Hepatocyte (in vitro differentiated cells): ENCODE results near the gene HPGD. TPM values are rescaled to one million over a fixed set of nuclear protein-coding genes. Genes with fewer than 3 reads are reported as not detected.

Experiments used
- DNase-seq: peaks from one replicate; pipeline ENCODE4 v3.0.0-alpha.2; 2016; ENCODE audit warnings: low spot score
- H2AFZ ChIP-seq: fragments of 200-600 bp; sonication (generic); 2 replicates; pipeline ENCODE4 v1.6.0; 2016; ENCODE audit warnings: antibody characterized with exemption, mild to moderate bottlenecking
- H3K27ac ChIP-seq: fragments of 200-600 bp; sonication (generic); 2 replicates; pipeline ENCODE4 v1.5.1; 2016; ENCODE audit warnings: mild to moderate bottlenecking
- H3K27me3 ChIP-seq: fragments of 200-600 bp; sonication (generic); 2 replicates; pipeline ENCODE4 v1.6.1; 2016
- H3K36me3 ChIP-seq: fragments of 200-600 bp; sonication (generic); replicated peaks from 2 replicates; pipeline ENCODE4 v1.5.1; 2016; ENCODE audit warnings: low read depth; ENCODE audit not compliant: insufficient read depth
- H3K4me1 ChIP-seq: fragments of 200-600 bp; sonication (generic); 2 replicates; pipeline ENCODE4 v1.5.1; 2016; ENCODE audit warnings: mild to moderate bottlenecking, moderate library complexity; ENCODE audit not compliant: insufficient read depth
- H3K4me2 ChIP-seq: fragments of 200-600 bp; sonication (generic); 2 replicates; pipeline ENCODE4 v1.6.0; 2016
- H3K4me3 ChIP-seq: fragments of 200-600 bp; sonication (generic); 2 replicates; pipeline ENCODE4 v1.5.1; 2016; ENCODE audit warnings: mild to moderate bottlenecking
- H3K79me2 ChIP-seq: fragments of 200-600 bp; sonication (generic); 2 replicates; pipeline ENCODE4 v1.6.0; 2017; ENCODE audit warnings: mild to moderate bottlenecking
- H3K9me2 ChIP-seq: fragments of 200-600 bp; sonication (generic); replicated peaks from 2 replicates; pipeline ENCODE4 v1.6.0; 2017; ENCODE audit warnings: mild to moderate bottlenecking; ENCODE audit not compliant: insufficient read depth
- H3K9me3 ChIP-seq: fragments of 200-600 bp; sonication (generic); 2 replicates; pipeline ENCODE4 v1.5.1; 2016; ENCODE audit warnings: low read depth, mild to moderate bottlenecking
- H4K20me1 ChIP-seq: fragments of 200-600 bp; sonication (generic); 2 replicates; pipeline ENCODE4 v1.6.0; 2016; ENCODE audit warnings: mild to moderate bottlenecking; ENCODE audit not compliant: insufficient read depth, poor library complexity, severe bottlenecking
- EZH2 ChIP-seq: fragments of 200-600 bp; sonication (generic); IDR thresholded peaks from 2 replicates; pipeline ENCODE4 v1.6.1; 2016; ENCODE audit warnings: antibody characterized with exemption, mild to moderate bottlenecking, borderline replicate concordance
- EZH2phosphoT487 ChIP-seq: fragments of 200-600 bp; sonication (generic); IDR thresholded peaks from one replicate; pipeline ENCODE4 v1.6.1; 2018; ENCODE audit warnings: antibody characterized with exemption, mild to moderate bottlenecking, low read depth, moderate library complexity; ENCODE audit not compliant: unreplicated experiment, severe bottlenecking
- WGBS: methylation state at CpG from one replicate; pipeline ENCODE4 v1.1.6; 2016; ENCODE audit warnings: low lambda C conversion rate; ENCODE audit errors: missing lambda C conversion rate; 5-methylcytosine and 5-hydroxymethylcytosine counted together
- polyA plus RNA-seq: library from polyadenylated mRNA; unstranded; fragments of >200 nt; fragmentation: Nextera tagmentation; extraction: Ambion mirVana; gene quantifications from 2 replicates; pipeline ENCODE4 v1.2.1, GENCODE V29; 2016
- total RNA-seq: library from RNA; depleted of rRNA; stranded (reverse); fragments of >200 nt; gene quantifications from 2 replicates; pipeline ENCODE4 v1.2.3, GENCODE V29; 2014
- TF ChIP-seq, protein P1 (sequence below): fragments of 200-600 bp; sonication (generic); IDR thresholded peaks from 2 replicates; pipeline ENCODE4 v1.5.1; 2016; ENCODE audit warnings: antibody characterized with exemption, mild to moderate bottlenecking; ENCODE audit not compliant: poor library complexity

HPGD gene
- total and polyA plus RNA-seq, 2 experiments from 2014 or later = 76.9 to 129 TPM

DNA sequence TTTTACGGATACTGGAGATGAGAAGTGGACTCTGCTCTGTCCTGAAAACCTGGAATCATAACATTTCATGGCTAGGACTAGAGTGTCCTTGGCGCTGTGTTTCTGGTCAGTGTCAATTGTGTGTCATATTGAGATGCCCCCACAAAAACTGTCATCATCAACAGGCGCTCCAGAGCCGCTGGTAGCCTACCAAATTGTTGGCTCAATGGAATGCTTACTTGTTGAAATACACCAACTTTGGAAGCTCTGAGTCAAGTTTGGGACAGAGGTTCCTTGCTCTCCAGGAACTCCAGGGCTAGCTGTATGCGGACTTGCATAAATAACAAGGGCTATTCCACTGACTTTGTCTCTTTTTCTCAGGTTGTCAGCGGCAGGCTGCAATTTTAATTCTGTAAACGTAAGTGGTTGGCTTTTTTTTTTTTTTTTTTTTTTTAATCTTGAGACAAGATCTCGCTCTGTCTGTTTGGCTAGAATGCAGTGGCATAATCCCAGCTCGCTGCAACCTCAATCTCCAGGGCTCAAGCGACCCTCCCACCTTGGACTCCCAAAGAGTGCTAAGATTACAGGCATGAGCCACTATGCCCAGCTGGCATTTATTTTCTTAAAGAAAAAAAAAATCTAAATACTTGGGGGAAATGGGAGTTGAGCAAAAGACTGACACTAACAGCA is 871 bp upstream of the HPGD start:
- Histone ChIP-seq H3K4me1 (peaks cover 8% of the 10 kb centered on the region), H3K36me3 (no peaks in the 10 kb centered on the region), H3K27me3 (no peaks in the 10 kb centered on the region), H3K9me2 (no peaks in the 10 kb centered on the region), H3K79me2 (peaks cover 6% of the 10 kb centered on the region), H3K4me2 (peak overlapping the region; percentile 84), H3K9me3 (no peaks in the 10 kb centered on the region), H2AFZ (peak overlapping the region; percentile 71), H3K4me3 (peak overlapping the region; percentile 57), H4K20me1 (no peaks in the 10 kb centered on the region), H3K27ac (peak overlapping the region; percentile 65)
- no peak for DNase-seq
- 17% methylated on average over 10 of the region's 10 CpGs for WGBS
- TF ChIP-seq, protein P1, sequence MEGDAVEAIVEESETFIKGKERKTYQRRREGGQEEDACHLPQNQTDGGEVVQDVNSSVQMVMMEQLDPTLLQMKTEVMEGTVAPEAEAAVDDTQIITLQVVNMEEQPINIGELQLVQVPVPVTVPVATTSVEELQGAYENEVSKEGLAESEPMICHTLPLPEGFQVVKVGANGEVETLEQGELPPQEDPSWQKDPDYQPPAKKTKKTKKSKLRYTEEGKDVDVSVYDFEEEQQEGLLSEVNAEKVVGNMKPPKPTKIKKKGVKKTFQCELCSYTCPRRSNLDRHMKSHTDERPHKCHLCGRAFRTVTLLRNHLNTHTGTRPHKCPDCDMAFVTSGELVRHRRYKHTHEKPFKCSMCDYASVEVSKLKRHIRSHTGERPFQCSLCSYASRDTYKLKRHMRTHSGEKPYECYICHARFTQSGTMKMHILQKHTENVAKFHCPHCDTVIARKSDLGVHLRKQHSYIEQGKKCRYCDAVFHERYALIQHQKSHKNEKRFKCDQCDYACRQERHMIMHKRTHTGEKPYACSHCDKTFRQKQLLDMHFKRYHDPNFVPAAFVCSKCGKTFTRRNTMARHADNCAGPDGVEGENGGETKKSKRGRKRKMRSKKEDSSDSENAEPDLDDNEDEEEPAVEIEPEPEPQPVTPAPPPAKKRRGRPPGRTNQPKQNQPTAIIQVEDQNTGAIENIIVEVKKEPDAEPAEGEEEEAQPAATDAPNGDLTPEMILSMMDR = no peak
- TF ChIP-seq EZH2 = no peak
- no peak for TF ChIP-seq EZH2phosphoT487

DNA sequence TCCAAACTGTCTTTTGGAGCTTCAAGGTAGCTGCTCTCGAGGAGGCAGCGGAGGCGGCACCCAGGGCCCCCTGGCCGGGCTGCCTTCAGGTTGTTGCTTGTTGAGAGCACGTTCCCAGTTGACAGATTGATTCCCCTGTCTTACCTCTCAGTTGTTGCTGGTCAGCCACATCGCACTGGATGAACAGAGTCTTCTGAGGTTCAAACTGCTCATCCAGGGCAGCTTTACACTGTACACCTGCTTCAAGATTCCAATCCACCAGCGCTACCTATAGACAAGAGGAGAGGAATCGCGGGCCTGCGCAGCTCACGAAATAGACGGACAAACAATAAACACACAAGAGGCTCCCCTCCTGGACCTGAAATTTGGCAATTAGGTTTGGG is 497 bp downstream of the HPGD start:
- Histone ChIP-seq H3K79me2 (peaks cover 6% of the 10 kb centered on the region), H4K20me1 (no peaks in the 10 kb centered on the region), H3K4me1 (peaks cover 8% of the 10 kb centered on the region), H3K4me3 (peak overlapping the region; percentile 57), H3K9me2 (no peaks in the 10 kb centered on the region), H3K27me3 (no peaks in the 10 kb centered on the region), H3K4me2 (peak overlapping the region; percentile 84), H3K9me3 (no peaks in the 10 kb centered on the region), H2AFZ (peak overlapping the region; percentile 71), H3K36me3 (no peaks in the 10 kb centered on the region), H3K27ac (peak overlapping the region; percentile 65)
- peak; percentile 60 for DNase-seq
- WGBS = 4% methylated on average over 11 of the region's 12 CpGs
- TF ChIP-seq EZH2 (no peak), EZH2phosphoT487 (no peak)
- TF ChIP-seq, protein P1 = peak; percentile 23

DNA sequence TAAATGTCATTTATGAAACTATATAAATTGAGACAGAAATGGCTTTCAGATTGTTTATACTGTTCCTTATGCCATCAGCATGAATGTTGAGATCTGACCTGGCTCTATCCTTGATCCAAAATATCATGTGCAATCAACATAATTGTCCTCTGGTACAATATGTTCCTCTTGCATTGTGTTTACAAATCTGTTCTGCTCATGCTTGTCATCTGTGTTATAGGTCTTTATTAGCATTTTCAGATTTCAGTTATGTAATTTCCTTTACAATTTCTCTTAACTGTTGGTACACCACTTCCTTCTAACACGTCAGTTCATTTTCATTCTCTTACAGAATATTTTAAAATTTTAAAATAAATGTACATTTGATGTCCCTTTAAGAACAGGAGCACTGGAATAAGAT is 1.6 kb downstream of the HPGD start:
- H3K27me3 ChIP-seq = no peaks in the 10 kb centered on the region
- H3K79me2 ChIP-seq = peaks cover 6% of the 10 kb centered on the region
- H3K9me2 ChIP-seq = no peaks in the 10 kb centered on the region
- DNase-seq = no peak
- no peak overlapping the region for H2AFZ ChIP-seq
- H3K27ac ChIP-seq = no peak overlapping the region
- H3K4me1 ChIP-seq = peaks cover 8% of the 10 kb centered on the region
- TF ChIP-seq EZH2phosphoT487 (no peak), EZH2 (no peak)
- TF ChIP-seq, protein P1 = no peak
- H4K20me1 ChIP-seq = no peaks in the 10 kb centered on the region
- H3K36me3 ChIP-seq = no peaks in the 10 kb centered on the region
- no peak overlapping the region for H3K4me3 ChIP-seq
- WGBS = 100% methylated on average over 1 of the region's 1 CpG
- no peaks in the 10 kb centered on the region for H3K9me3 ChIP-seq
- H3K4me2 ChIP-seq = peak overlapping the region; percentile 84
